Fibroblast of the aortic adventitia (primary cell): Measurements from ENCODE around the gene OR51A7. TPM values are rescaled to one million over a fixed set of nuclear protein-coding genes. Genes with fewer than 3 reads are reported as not detected.
"Not testable (repeated sequence)": the region's sequence is repeated elsewhere in the genome, so short reads cannot be mapped to it uniquely, and the experiment has no call there.

Experiments
- DNase-seq: peaks from one replicate; pipeline ENCODE4 v3.0.0-alpha.2; 2010; ENCODE audit warnings: low read depth
- H3K4me3 ChIP-seq: 2 replicates; pipeline ENCODE4 v1.5.1; 2011; ENCODE audit warnings: low read depth, mild to moderate bottlenecking, control low read depth, low read length, moderate library complexity
- CTCF ChIP-seq: IDR thresholded peaks from 2 replicates; pipeline ENCODE4 v1.5.1; 2011; ENCODE audit warnings: mild to moderate bottlenecking, low read length, control low read depth, inconsistent platforms; ENCODE audit not compliant: insufficient read depth
- total RNA-seq: library from RNA; depleted of rRNA; stranded (reverse); fragments of >200 nt; gene quantifications from 2 replicates; pipeline ENCODE4 v1.2.3, GENCODE V29; 2012; ENCODE audit warnings: low replicate concordance

Gene OR51A7
- total RNA-seq, 1 donor: not detected

GRCh38 chr11:4947505-4947904, 43.9 kb downstream of the OR51A7 start, which contains the start of gene OR51A4:
OR51A4 (minus strand) TSS chr11:4947605; CDS start chr11:4947100, 505 bp downstream.
- no peak within 1 kb of the TSS for H3K4me3 ChIP-seq
- no peak for TF ChIP-seq CTCF
- no peak for DNase-seq

GRCh38 chr11:4955613-4956012, 52.0 kb downstream of the OR51A7 start, which contains the start of gene OR51A2:
OR51A2 (minus strand) TSS chr11:4955713; CDS start chr11:4955713, 0 bp downstream.
- DNase-seq, H3K4me3 ChIP-seq: not testable (repeated sequence)

GRCh38 chr11:4957396-4957795, 53.8 kb downstream of the OR51A7 start:
- DNase-seq: no peak
- H3K4me3 ChIP-seq: no peak overlapping the region
- TF ChIP-seq CTCF: no peak

Other genes starting within 250 kb of the OR51A7 start
- gene OR51E2, start 205.9 kb upstream of the OR51A7 start, total RNA-seq: not detected in 2 replicates
- gene MMP26, start 199.0 kb upstream of the OR51A7 start, total RNA-seq: not detected in 2 replicates
- gene OR51F1, start 133.8 kb upstream of the OR51A7 start, total RNA-seq: not detected in 2 replicates
- gene OR52R1, start 99.4 kb upstream of the OR51A7 start, total RNA-seq: not detected in 2 replicates
- not detected in 2 replicates for gene OR51F2, start 82.5 kb upstream of the OR51A7 start, total RNA-seq
- not detected in 2 replicates for gene OR51S1, start 54.6 kb upstream of the OR51A7 start, total RNA-seq
- not detected in 2 replicates for gene OR51T1, start 21.9 kb upstream of the OR51A7 start, total RNA-seq
- not detected in 2 replicates for gene OR51G2, start 15.6 kb downstream of the OR51A7 start, total RNA-seq
- gene OR51G1, start 20.6 kb downstream of the OR51A7 start, total RNA-seq: not detected in 2 replicates
- not detected in 2 replicates for gene OR51A4, start 43.8 kb downstream of the OR51A7 start, total RNA-seq
- not detected in 2 replicates for gene OR51A2, start 51.9 kb downstream of the OR51A7 start, total RNA-seq
- gene OR51L1, start 91.1 kb downstream of the OR51A7 start, total RNA-seq: 0.33 TPM in 1 of 2 replicates, not detected in the other
- not detected in 2 replicates for gene OR52J3, start 142.7 kb downstream of the OR51A7 start, total RNA-seq
- gene OR52E2, start 155.8 kb downstream of the OR51A7 start, total RNA-seq: not detected in 2 replicates
- not detected in 2 replicates for gene OR52E1, start 165.8 kb downstream of the OR51A7 start, total RNA-seq
- gene OR52A5, start 234.6 kb downstream of the OR51A7 start, total RNA-seq: not detected in 2 replicates